ENCODE measurements around the gene MYH2.
"Not testable (repeated sequence)": the region's sequence is repeated elsewhere in the genome, so short reads cannot be mapped to it uniquely, and the experiment has no call there.

The MYH2 gene

DNA sequence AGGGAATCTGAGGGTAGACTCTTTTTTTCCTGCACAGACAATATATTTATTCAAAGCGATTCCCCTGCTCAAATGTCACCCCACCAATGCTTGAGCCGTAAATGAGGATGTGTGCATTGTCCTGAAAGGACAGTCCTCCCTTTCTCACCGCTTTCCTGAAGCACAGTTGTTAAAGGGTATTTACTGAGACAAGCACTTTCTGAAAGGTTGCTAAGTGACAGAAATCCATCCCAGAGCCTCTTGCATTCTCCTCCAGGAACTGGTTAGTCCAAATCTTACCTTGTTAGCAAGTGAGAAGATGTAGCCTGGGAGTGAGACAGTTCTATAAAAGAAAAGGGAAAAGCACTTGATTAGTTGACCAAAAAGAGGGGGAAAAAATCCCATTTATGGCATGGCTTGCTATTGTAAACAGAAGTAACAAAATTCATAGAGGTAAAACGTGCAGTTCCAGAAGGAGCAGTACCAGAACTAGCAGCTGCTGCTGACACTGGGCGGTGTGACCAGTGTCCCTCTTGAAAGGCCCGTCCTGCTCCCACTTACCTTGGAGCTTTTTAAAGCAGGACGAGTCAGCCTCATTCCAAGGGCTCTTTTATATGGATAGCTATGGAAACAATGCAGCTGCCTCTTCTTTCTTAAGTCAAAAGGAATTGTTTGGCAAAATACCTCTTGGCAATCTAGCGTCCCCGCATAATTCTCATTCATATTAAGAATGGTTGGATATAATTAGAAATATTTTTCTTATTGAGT is at the start of gene MYH2:
MYH2 (minus strand) TSS at position 563 of the 747 bp plus-strand sequence. CDS start 1,738 bp downstream, outside the sequence.
- in situ Hi-C loops (cut with MboI; ENCODE audit: low sequenced_read_pairs), result no loop called here

DNA sequence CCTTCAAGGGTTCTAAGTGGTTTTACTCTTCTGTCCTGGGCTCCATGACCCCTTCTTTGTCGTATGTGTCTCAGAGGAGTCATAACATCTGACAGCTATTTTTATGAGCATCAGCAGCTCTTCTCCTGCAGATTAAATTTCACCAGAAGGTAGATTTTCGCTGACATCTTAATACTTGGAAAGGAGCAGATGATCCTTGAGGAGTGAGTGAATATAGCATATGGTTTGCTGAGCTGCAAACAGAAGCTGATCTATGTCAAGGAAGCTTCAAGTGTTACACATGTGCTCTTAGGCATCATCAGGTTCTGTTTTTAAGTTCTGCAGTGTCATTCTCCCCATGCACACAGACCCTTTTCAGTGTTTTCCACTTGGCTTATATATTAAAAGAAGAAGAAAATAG is 49.2 kb upstream of the MYH2 start:
- in situ Hi-C loops (cut with MboI; ENCODE audit: low sequenced_read_pairs), result no loop called here

GRCh38 chr17:10589553-10590145 is 40.2 kb upstream of the MYH2 start:
- in situ Hi-C loops (cut with MboI; ENCODE audit: low sequenced_read_pairs), result no loop called here

GRCh38 chr17:10585529-10585928 is 36.1 kb upstream of the MYH2 start:
- in situ Hi-C loops (cut with MboI; ENCODE audit: low sequenced_read_pairs), result no loop called here

- in situ Hi-C loops (cut with MboI; ENCODE audit: low sequenced_read_pairs), result no loop called here
Observed at GRCh38 chr17:10583834-10584233, 34.4 kb upstream of the MYH2 start.

DNA sequence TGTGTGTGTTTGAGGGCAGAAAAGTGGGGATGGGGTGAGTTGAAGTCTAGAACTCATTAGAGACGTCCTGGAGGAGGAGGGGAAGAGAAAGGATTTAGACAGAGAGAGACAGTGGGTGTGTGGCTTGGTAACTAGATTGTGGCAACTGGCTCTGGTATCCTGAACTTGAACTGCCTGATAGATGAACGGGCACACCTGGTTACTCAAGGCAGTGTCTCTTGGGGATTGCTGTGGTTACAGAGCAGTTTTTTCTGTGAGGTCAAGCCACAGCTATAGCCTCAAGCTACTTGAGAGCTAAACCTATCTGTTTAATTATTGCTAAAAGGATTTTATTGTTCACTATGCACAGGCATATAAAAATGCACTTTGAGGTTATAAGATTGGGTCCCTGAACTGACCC is 29.8 kb upstream of the MYH2 start:
- in situ Hi-C loops (cut with MboI; ENCODE audit: low sequenced_read_pairs), result no loop called here

DNA sequence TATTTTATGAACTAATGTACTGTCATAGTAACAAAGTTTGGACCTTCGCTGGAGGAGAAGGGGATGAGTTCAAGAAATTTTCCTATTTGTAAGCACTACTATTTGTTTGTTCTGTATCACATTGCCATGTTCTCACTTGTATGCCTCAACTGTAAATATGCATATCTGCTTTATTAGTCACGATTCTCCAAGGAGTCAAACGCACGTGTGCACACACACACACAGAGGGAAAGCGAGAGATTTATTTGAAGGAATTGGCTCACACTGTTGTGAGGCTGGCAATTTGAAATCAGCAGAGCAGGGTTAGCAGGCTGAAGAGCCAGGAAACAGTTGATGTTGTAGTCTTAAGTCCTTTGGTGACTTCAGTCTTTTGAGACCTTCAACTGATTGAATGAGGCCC is 24.9 kb upstream of the MYH2 start:
- in situ Hi-C loops (cut with MboI; ENCODE audit: low sequenced_read_pairs), result no loop called here

DNA sequence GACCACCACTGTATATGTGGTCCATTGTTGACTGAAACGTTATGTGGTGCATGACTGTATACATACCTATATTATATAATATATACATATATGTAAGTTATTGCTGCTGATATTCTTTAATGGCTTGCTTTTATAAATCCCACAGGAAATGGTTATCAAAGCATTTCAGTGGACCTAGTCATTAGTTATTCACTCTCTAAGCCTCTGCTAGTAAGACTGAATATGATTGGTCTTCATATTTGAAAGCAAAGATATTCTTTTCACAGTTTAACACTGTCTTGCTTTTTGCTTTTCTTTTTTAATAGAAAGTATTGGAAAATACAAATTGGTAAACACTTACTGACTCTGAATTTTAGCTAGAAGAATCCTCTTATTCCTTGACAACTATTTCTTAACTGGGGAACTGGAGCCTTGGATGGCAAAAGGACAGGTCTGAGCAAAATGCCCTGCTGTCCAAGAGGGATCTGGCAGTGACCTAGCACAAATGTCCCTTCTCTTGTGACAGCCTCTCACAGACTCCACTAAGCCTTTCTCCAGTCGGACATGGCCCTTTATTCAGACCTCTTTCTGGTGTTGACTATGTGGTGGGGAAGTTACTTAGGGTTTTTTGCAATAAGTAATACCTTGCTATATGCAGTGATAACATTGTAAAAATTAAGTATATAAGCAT is 14.7 kb upstream of the MYH2 start:
- in situ Hi-C loops (cut with MboI; ENCODE audit: low sequenced_read_pairs), result no loop called here

- in situ Hi-C loops (cut with MboI; ENCODE audit: low sequenced_read_pairs), result no loop called here
Observed at GRCh38 chr17:10558049-10558448, 8.6 kb upstream of the MYH2 start.

- in situ Hi-C loops (cut with MboI; ENCODE audit: low sequenced_read_pairs), result no loop called here
Observed at GRCh38 chr17:10557422-10557821, 8.0 kb upstream of the MYH2 start.

DNA sequence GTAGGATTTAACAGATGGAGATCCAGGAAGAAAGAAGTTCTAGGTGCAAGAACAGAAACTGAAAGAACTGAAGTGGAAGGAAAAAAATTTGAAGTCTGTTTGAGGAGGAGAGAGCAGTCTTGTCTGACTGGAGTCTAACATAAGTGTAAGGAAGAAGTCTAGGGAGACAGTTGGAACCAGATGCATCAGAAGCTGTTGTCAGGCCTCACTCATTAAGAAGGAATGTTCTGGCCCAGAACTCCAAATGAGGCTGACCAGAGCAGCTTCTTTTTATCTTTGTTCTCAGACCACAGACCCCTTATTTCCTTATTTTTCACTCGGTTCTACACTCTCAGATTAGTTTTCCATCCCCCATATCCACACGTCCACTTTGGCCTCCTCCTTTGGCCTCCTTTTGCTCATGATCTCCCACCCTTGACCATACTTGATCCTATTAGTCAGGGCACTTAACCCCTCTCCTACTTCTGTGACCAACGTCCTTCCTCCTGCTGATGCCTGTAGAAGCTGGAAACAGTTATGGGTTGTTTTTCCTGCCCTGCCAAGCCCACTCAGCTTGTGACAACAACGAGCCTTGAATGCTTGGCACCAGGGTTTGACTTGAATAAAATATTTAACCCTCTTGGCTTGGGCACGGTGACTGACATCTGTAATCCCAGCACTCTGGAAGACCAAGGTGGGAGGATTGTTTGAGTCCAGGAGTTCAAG is 7.0 kb upstream of the MYH2 start:
- in situ Hi-C loops (cut with MboI; ENCODE audit: low sequenced_read_pairs), result no loop called here

- in situ Hi-C loops (cut with MboI; ENCODE audit: low sequenced_read_pairs), result no loop called here
Observed at GRCh38 chr17:10550014-10550413, 556 bp upstream of the MYH2 start.

- in situ Hi-C loops (cut with MboI; ENCODE audit: low sequenced_read_pairs), result no loop called here
Observed at GRCh38 chr17:10547351-10547750, 2.1 kb downstream of the MYH2 start.

DNA sequence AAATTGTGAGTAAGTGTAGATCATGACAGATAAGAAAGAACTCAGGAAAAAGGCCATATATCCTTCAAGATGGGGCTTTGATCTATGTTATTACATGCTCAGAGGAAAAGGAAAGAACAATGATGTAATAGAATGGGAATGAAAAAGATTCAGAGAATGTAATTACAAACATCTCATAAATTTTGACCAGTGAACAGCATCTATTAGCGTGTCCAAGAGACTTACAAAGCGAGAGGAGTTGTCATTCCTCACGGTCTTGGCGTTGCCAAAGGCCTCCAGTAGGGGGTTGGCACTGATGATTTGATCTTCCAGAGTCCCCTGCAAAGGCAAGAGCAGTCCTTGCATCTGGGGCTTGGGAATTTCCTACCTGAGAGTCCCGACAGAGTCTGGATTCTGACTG is 6.0 kb downstream of the MYH2 start:
- in situ Hi-C loops (cut with MboI; ENCODE audit: low sequenced_read_pairs), result not testable (repeated sequence)

DNA sequence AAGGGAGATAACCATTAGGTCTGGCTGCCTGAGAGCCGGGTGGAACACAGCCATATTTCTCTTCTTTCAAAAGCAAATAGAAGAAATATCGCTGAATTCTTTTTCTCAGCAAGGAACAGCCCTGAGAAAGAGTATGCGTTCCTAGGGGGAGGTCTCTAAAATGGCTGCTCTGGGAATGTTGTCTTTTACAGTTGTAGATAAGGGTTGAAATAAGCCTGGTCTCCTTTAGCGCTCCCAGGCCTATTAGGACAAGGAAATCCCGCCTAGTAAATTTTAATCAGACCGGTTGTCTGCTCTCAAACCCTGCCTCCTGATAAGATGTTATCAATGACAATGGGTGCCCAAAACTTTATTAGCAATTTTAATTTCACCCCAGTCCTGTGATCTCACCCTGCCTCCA is 8.3 kb downstream of the MYH2 start:
- in situ Hi-C loops (cut with MboI; ENCODE audit: low sequenced_read_pairs), result not testable (repeated sequence)

DNA sequence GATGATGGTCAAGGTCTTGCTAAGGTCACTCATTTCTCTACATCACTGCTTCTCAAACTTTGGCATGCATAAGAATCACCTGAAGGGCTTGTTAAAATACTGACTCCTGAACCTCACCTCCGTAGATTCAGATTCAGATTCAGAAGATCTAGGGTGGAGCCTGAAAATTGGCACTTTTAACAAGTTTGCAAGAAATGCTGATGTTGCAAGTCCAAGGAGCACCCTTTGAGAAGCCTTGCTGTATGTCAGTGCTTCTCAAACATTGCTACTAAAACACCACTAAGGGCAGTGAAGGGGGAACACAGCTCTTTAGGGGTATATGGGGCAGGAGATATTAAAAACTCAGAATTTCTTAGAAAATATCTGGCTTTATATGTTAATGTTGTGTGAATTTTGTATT is 17.4 kb downstream of the MYH2 start:
- in situ Hi-C loops (cut with MboI; ENCODE audit: low sequenced_read_pairs), result no loop called here

DNA sequence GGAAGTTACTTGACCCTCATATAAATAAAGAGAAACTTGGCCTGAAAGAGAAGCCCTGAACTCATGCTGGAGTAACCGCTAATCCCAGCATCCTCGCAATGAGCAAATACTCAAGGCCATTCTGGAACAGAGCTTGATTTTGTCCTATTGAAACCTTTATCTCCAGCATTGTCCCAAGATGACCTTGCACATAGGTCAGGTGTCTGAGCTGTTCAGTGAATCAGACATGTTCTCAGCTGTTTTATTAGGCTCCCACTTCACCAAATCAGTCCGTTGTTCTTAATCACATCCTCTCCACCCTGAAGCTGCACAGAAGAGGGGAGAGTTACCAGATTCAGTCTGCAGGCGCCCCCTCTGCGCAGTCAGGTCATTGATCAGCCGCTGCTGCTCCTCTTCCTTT is 22.0 kb downstream of the MYH2 start:
- in situ Hi-C loops (cut with MboI; ENCODE audit: low sequenced_read_pairs), result no loop called here

- in situ Hi-C loops (cut with MboI; ENCODE audit: low sequenced_read_pairs), result no loop called here
Observed at GRCh38 chr17:10526517-10526916, 22.9 kb downstream of the MYH2 start.

- in situ Hi-C loops (cut with MboI; ENCODE audit: low sequenced_read_pairs), result no loop called here
Observed at GRCh38 chr17:10523064-10523463, 26.4 kb downstream of the MYH2 start.

- in situ Hi-C loops (cut with MboI; ENCODE audit: low sequenced_read_pairs), result no loop called here
Observed at GRCh38 chr17:10521949-10522348, 27.5 kb downstream of the MYH2 start.

- in situ Hi-C loops (cut with MboI; ENCODE audit: low sequenced_read_pairs), result no loop called here
Observed at GRCh38 chr17:10518271-10519037, 31.0 kb downstream of the MYH2 start, which contains the start of gene MYH1. MYH1 (minus strand) TSS chr17:10518542; CDS start chr17:10516642, 1,900 bp downstream.
